GM10847 (cell line): Measurements from ENCODE around the gene SLC5A2.

ENCODE experiments used
- POLR2A ChIP-seq: IDR thresholded peaks from 2 replicates; pipeline ENCODE4 v1.6.1; 2011; ENCODE audit not compliant: insufficient read length; ENCODE audit errors: extremely low read depth

SLC5A2 gene

GRCh38 chr16:31483081-31483480 is at the start of gene SLC5A2:
SLC5A2 (plus strand) TSS chr16:31483123; CDS start chr16:31483137, 14 bp downstream.
- no peak for TF ChIP-seq POLR2A

- TF ChIP-seq POLR2A, result no peak
These were observed 47.3 kb upstream of the SLC5A2 start for GRCh38 chr16:31435341-31436220.

DNA sequence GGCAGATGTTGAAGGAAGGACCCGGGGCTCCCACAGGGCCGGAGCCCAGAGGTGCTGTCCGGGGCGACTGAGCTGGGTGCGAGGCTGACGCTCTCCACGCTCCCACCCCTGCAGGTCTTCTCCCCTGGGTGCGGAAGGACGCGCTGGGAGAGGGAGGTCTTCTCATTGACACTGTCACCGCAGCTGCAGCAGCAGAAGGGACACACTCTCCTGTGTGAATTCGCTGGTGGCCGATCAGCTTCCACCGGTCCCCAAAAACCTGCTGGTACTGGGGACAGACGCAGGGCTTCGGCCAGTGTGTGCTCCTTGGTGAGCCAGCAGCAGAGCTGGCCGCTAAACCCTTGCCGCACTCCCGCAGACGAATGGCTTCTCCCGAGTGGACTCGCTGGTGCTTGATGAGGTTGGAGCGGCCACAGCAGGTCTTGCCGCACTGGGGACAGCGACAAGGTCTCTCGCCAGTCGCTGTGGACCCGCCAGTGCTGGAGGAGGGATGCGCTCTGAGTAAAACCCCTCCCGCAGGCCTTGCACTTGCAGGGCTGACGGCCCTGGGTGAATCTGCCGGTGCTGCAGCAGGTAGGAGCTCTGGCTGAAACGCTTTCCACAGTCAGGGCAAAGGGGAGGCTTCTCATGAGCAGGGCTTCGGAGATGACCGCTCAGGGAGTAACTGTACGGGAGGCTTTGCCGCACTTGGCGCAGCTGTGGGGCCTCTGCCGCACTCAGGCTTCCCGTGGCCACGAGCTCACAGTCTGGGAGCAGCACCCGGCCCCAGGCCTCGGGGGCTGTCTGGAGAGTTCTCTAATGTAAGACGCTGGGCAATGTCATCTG is 46.5 kb upstream of the SLC5A2 start:
- TF ChIP-seq POLR2A, result no peak

- no peak for TF ChIP-seq POLR2A
These were observed 44.5 kb upstream of the SLC5A2 start for GRCh38 chr16:31438414-31438813.

- TF ChIP-seq POLR2A, result no peak
These were observed 43.4 kb upstream of the SLC5A2 start for GRCh38 chr16:31439519-31439918.

DNA sequence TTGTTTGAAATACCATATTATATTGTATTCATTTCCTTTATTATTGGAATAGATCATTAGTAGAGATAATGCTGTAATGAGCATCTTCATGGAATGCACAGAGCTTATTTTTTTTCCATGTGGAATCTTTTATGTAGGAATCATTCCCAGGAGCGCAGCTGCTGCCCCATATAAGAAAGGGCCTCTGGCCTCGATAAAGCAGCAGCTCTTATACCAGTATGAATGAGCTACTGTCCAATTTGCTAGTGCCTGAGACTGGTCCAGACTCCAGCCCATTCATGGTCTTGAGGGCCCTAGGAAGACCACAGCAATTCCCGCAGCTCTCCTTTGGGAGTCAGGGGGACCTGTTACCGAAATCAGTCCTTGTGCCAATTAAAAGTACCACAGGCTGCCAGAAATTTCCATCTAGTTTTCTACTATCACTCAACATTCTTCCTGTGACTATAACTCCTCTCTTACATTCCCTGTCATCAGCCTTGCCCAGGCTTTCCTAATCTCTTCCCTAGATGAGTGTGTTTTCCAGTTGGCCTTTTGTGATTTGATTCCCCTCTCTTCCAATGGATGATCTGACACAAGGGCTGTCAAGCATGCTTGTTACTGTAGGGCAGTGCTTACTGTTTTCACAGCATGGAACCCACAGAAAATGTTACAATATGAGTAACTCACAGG is 42.3 kb upstream of the SLC5A2 start:
- TF ChIP-seq POLR2A, result no peak

- TF ChIP-seq POLR2A, result no peak
These were observed 41.0 kb upstream of the SLC5A2 start for GRCh38 chr16:31441956-31442355.

DNA sequence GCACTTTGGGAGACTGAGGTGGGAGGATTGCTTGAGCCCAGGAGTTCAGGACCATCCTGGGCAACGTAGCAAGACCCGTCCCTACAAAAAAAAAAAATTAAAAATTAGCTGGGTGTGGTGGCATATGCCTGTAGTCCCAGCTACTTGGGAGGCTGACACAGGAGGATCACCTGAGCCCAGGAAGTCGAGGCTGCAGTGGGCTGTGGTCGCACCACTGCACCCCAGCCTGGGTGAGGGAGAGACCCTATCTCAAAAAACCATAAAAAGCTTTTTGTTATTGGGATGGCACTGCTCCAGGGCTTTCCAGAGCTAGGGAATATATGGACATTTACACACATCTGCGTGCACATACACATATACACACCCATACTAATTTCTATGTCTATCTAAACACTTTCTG is 31.7 kb upstream of the SLC5A2 start:
- no peak for TF ChIP-seq POLR2A

DNA sequence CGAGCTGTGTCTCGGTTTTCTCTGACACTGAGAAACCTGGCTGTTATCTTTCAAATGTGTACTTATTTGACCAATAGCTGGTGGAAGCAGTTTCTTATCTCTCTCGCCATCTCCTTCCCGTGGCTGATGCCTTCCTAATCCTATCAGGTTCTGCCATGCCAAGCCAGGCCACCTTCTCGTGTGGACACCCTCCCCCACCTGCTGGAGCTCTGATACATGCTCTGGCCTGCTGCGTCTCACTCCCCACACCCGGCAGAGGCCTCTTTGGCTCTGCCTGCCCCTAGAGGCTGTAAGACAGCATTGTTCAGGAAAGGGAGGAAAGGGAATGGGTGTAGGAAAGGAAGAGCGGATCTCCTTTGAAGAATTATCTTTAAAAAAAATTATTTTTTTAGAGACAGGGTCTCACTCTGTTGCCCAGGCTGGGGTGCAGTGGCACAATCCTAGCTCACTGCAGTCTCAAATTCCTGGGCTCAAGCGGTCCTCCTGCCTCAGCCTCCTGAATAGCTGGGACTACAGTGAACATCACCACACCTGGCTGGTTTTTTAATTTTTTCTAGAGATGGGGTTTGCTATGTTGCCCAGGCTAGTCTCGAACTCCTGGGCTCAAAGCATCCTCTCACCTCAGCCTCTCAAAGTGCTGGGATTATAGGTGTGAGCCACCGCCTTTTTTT is 31.1 kb upstream of the SLC5A2 start:
- TF ChIP-seq POLR2A, result no peak

GRCh38 chr16:31452631-31453106 is 30.3 kb upstream of the SLC5A2 start:
- no peak for TF ChIP-seq POLR2A

GRCh38 chr16:31453255-31454204 is 29.4 kb upstream of the SLC5A2 start:
- no peak for TF ChIP-seq POLR2A

DNA sequence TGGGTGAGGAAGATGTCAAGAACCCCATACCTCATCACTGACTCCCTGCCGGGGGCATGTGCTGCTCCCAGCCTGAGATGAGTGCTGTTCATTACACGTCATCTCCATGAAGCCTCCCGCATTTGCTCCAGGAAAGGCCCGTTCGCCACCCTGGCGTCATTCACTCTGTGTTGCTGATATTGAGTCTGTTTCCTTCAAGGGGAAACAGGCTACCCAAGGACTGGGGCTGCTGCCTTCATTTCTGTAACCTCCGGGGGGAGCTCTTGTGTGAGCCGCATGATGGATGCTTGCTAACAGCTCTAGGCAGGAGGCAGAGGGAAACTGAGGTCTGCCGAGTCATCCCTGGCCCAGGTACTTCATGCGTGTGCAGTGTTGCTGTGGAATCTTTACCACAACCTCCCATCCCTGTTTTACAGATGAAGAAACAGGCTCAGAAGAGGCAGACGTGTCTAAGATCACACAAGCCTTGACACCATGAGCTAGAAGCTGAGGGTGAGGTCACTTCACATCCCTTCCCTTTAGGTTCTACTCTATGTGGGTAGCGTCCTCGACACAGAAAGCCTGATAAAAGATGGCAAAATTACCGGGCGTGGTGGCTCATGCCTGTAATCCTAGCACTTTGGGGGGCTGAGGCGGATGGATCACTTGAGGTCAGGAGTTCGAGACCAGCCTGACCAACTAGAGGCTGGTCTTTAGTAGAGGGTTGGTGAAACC is 27.2 kb upstream of the SLC5A2 start:
- TF ChIP-seq POLR2A, result no peak

- TF ChIP-seq POLR2A, result no peak
These were observed 25.9 kb upstream of the SLC5A2 start for GRCh38 chr16:31456988-31457360.
